Gastroesophageal sphincter (tissue), 4 donors: ENCODE measurements around the gene PDE1A. TPM values are rescaled to one million over a fixed set of nuclear protein-coding genes. Genes with fewer than 3 reads are reported as not detected.

Experiments
- ATAC-seq: fragments of 150-250 bp; one replicate; pipeline ENCODE4 v1.9.1; 2016; ENCODE audit warnings: mild to moderate bottlenecking, moderate library complexity
- H3K27ac ChIP-seq, 4 donors: fragments of 200-600 bp; sonication (generic) in 3 of 4; 1 replicate in 3 of 4; 2 replicates in 1 of 4; pipeline ENCODE4 v1.5.1; 2016 to 2019
- H3K27me3 ChIP-seq: fragments of 200-600 bp; sonication (generic); one replicate; pipeline ENCODE4 v1.5.1; 2019
- H3K36me3 ChIP-seq, 2 donors: fragments of 200-600 bp; sonication (generic); one replicate each; pipeline ENCODE4 v1.5.1; 2019; ENCODE audit warnings: control low read depth in 1 of 2
- H3K4me1 ChIP-seq, 3 donors: fragments of 200-600 bp; sonication (generic); 1 replicate in 2 of 3; 2 replicates in 1 of 3; pipeline ENCODE4 v1.5.1; 2016 to 2019; ENCODE audit warnings: control low read depth in 2 of 3
- H3K4me3 ChIP-seq, 2 donors: fragments of 200-600 bp; sonication (generic); one replicate each; pipeline ENCODE4 v1.5.1; 2019; ENCODE audit warnings: mild to moderate bottlenecking in 1 of 2, moderate library complexity in 1 of 2
- H3K9me3 ChIP-seq, 3 donors: fragments of 200-600 bp; sonication (generic); one replicate each; pipeline ENCODE4 v1.5.1; 2017 to 2019; ENCODE audit warnings: control low read depth in 2 of 3
- EP300 ChIP-seq: sonication (generic); formaldehyde crosslinking; IDR thresholded peaks from one replicate; pipeline ENCODE4 v1.6.1; 2017; ENCODE audit warnings: antibody characterized with exemption, mild to moderate bottlenecking
- POLR2A ChIP-seq, 2 donors: fragments of 450-650 bp; IDR thresholded peaks; one replicate each; pipeline ENCODE4 v1.6.1; 2017; ENCODE audit warnings: antibody characterized with exemption in 2 of 2, mild to moderate bottlenecking in 2 of 2, moderate library complexity in 1 of 2
- POLR2AphosphoS5 ChIP-seq: sonication (generic); formaldehyde crosslinking; IDR thresholded peaks from one replicate; pipeline ENCODE4 v1.6.1; 2017; ENCODE audit warnings: antibody characterized with exemption
- WGBS, 2 donors: methylation state at CpG; one replicate each; pipeline ENCODE4 v1.1.5; 2018; ENCODE audit warnings: low coverage in 1 of 2; 5-methylcytosine and 5-hydroxymethylcytosine counted together
- total RNA-seq, 4 donors: library from RNA; depleted of rRNA; stranded (reverse); fragments of >200 nt; gene quantifications; one replicate each; pipeline ENCODE4 v1.1.0, GENCODE V29; 2016
- TF ChIP-seq, protein P1 (sequence below), 4 experiments: fragments of 200-600 bp in 2 of 4; fragments of 450-650 bp in 2 of 4; sonication (generic) in 1 of 4; IDR thresholded peaks; one replicate each; pipeline ENCODE4 v1.5.1; 2017 to 2019; ENCODE audit warnings: antibody characterized with exemption in 4 of 4, mild to moderate bottlenecking in 2 of 4, moderate library complexity in 2 of 4

The PDE1A gene
- total RNA-seq, 4 donors from 2014 or later = 7.2 to 17.2 (median 11.8) TPM

- no peak for ATAC-seq
- 33 to 38% methylated on average over 1 to 2 of the region's 2 CpGs for WGBS, 2 donors
Measured at GRCh38 chr2:182228073-182228473, 198.8 kb downstream of the PDE1A start.

GRCh38 chr2:182226807-182227206 is 200.0 kb downstream of the PDE1A start:
- H3K9me3 ChIP-seq = no peaks in the 10 kb centered on the region
- TF ChIP-seq, protein P1, sequence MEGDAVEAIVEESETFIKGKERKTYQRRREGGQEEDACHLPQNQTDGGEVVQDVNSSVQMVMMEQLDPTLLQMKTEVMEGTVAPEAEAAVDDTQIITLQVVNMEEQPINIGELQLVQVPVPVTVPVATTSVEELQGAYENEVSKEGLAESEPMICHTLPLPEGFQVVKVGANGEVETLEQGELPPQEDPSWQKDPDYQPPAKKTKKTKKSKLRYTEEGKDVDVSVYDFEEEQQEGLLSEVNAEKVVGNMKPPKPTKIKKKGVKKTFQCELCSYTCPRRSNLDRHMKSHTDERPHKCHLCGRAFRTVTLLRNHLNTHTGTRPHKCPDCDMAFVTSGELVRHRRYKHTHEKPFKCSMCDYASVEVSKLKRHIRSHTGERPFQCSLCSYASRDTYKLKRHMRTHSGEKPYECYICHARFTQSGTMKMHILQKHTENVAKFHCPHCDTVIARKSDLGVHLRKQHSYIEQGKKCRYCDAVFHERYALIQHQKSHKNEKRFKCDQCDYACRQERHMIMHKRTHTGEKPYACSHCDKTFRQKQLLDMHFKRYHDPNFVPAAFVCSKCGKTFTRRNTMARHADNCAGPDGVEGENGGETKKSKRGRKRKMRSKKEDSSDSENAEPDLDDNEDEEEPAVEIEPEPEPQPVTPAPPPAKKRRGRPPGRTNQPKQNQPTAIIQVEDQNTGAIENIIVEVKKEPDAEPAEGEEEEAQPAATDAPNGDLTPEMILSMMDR (IDR thresholded peaks at IDR 0.05) = no peak
- TF ChIP-seq EP300 = no peak
- no peak for TF ChIP-seq POLR2A (IDR thresholded peaks at IDR 0.05)
- TF ChIP-seq POLR2AphosphoS5 = no peak
- 88 to 96% methylated on average over 4 of the region's 4 CpGs for WGBS, 2 donors
- no peak overlapping the region for H3K4me3 ChIP-seq
- H3K27me3 ChIP-seq = no peaks in the 10 kb centered on the region
- ATAC-seq = no peak
- no peaks in the 10 kb centered on the region for H3K36me3 ChIP-seq
- no peak overlapping the region for H3K27ac ChIP-seq
- H3K4me1 ChIP-seq = no peaks in the 10 kb centered on the region

More at GRCh38 chr2:182228073-182228473, 198.8 kb downstream of the PDE1A start:
- no peak for TF ChIP-seq POLR2AphosphoS5
- no peak for TF ChIP-seq POLR2A (IDR thresholded peaks at IDR 0.05)
- no peak for TF ChIP-seq EP300
- no peaks in the 10 kb centered on the region for H3K27me3 ChIP-seq
- no peak overlapping the region for H3K4me3 ChIP-seq
- no peaks in the 10 kb centered on the region for H3K4me1 ChIP-seq
- no peak overlapping the region for H3K27ac ChIP-seq
- H3K9me3 ChIP-seq = no peaks in the 10 kb centered on the region
- H3K36me3 ChIP-seq = no peaks in the 10 kb centered on the region

GRCh38 chr2:182224669-182225068 is 202.2 kb downstream of the PDE1A start:
- H3K4me3 ChIP-seq = no peak overlapping the region
- 94 to 97% methylated on average over 3 of the region's 3 CpGs for WGBS, 2 donors
- ATAC-seq = no peak
- no peaks in the 10 kb centered on the region for H3K4me1 ChIP-seq
- H3K27me3 ChIP-seq = no peaks in the 10 kb centered on the region
- TF ChIP-seq POLR2A (IDR thresholded peaks at IDR 0.05) (no peak), EP300 (no peak), POLR2AphosphoS5 (no peak)
- TF ChIP-seq, protein P1 (IDR thresholded peaks at IDR 0.05) = no peak
- H3K9me3 ChIP-seq = no peaks in the 10 kb centered on the region
- H3K36me3 ChIP-seq = no peaks in the 10 kb centered on the region
- no peak overlapping the region for H3K27ac ChIP-seq

- Histone ChIP-seq H3K27ac (no peak overlapping the region), H3K4me3 (no peak overlapping the region), H3K36me3 (no peaks in the 10 kb centered on the region), H3K9me3 (no peaks in the 10 kb centered on the region), H3K4me1 (no peaks in the 10 kb centered on the region), H3K27me3 (no peaks in the 10 kb centered on the region)
- 38 to 78% methylated on average over 1 to 3 of the region's 3 CpGs for WGBS, 2 donors
- ATAC-seq = no peak
- TF ChIP-seq, protein P1 (IDR thresholded peaks at IDR 0.05) = no peak
- TF ChIP-seq POLR2AphosphoS5 (no peak), POLR2A (IDR thresholded peaks at IDR 0.05) (no peak), EP300 (no peak)
Measured at GRCh38 chr2:182220998-182221397, 205.8 kb downstream of the PDE1A start.

- no peak for ATAC-seq
- no peak overlapping the region for H3K4me3 ChIP-seq
- WGBS, 2 donors = 79 to 100% methylated on average over 1 of the region's 1 CpG
Measured at GRCh38 chr2:182220335-182220734, 206.5 kb downstream of the PDE1A start.

GRCh38 chr2:182210669-182211068 is 216.2 kb downstream of the PDE1A start:
- ATAC-seq = no peak
- Histone ChIP-seq H3K9me3 (no peaks in the 10 kb centered on the region), H3K27me3 (no peaks in the 10 kb centered on the region), H3K4me3 (no peak overlapping the region), H3K36me3 (no peaks in the 10 kb centered on the region), H3K27ac (no peak overlapping the region), H3K4me1 (no peaks in the 10 kb centered on the region)
- TF ChIP-seq EP300 (no peak), POLR2A (IDR thresholded peaks at IDR 0.05) (no peak), POLR2AphosphoS5 (no peak)
- TF ChIP-seq, protein P1 (IDR thresholded peaks at IDR 0.05) = no peak

More at GRCh38 chr2:182220335-182220734, 206.5 kb downstream of the PDE1A start:
- no peak for TF ChIP-seq POLR2AphosphoS5
- Histone ChIP-seq H3K27me3 (no peaks in the 10 kb centered on the region), H3K4me1 (no peaks in the 10 kb centered on the region), H3K36me3 (no peaks in the 10 kb centered on the region), H3K9me3 (no peaks in the 10 kb centered on the region), H3K27ac (no peak overlapping the region)
